HG03159 (cell line): Measurements from ENCODE around the gene CACNG1.
"Not testable (repeated sequence)": the region's sequence is repeated elsewhere in the genome, so short reads cannot be mapped to it uniquely, and the experiment has no call there.

ENCODE experiments used
- ATAC-seq: cut with Tn5 transposase; IDR thresholded peaks from one replicate; pipeline ENCODE4 v1.9.1; 2021; ENCODE audit warnings: mild to moderate bottlenecking, moderate library complexity; ENCODE audit not compliant: unreplicated experiment

Gene CACNG1

DNA sequence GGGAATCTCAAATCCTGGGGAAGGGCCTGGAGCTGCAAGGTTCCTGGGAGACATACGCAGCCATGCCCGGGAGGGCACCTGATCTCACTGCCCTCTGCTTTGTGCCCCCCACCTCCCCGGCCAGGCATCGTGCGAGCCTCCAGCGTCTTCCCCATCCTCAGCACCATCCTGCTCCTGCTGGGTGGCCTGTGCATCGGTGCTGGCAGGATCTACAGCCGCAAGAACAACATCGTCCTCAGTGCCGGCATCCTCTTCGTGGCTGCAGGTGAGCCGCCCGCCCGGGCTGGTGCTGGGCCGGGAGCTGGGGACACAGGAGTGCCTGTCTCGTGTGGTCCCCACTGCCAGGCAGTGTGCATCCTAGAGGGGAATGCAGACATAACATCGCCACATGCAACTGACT is 19.6 kb upstream of the CACNG1 start:
- ATAC-seq = no peak

DNA sequence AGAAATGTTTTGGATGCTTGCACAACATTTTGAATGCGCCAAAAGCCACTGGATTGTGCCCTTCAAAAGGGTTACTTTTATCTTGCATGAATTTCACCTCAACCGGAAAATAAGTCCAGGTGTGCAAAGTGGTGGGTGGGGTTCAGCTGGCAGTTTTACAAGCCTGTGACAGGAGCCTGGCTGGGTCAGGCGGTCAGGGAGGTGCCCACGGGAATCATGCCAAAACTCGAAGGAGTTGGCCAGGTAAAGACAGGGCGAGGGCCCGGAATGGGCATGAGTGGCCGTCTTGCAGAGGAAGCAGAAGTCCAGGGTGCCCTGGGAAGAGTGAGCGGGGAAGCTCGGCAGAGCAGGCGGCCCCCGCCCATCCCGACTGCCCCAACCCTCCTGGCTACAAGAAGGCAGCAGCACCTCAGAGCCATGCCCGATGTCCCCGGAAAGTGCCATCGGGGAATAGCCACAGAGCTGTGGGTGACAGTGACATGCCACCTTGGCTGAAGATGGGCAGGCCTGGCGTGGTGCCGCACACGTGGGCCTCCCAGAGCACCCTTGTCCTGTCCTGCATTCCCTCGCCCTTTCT is 19.1 kb upstream of the CACNG1 start:
- ATAC-seq = no peak

DNA sequence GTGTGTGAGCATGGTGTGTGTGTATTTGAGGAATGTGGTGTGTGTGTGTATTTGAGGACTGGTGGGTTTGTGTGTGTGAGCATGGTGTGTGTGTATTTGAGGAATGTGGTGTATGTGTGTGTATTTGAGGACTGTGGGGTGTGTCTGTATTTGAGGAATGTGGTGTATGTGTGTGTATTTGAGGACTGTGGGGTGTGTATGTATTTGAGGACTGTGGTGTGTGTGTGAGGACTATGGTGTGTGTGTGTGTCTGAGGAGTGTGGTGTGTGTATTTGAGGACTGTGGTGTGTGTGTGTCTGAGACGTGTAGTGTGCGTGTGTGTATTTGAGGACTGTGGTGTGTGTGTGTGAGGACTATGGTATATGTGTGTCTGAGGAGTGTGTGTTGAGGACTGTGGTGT is 18.0 kb upstream of the CACNG1 start:
- ATAC-seq = no peak

DNA sequence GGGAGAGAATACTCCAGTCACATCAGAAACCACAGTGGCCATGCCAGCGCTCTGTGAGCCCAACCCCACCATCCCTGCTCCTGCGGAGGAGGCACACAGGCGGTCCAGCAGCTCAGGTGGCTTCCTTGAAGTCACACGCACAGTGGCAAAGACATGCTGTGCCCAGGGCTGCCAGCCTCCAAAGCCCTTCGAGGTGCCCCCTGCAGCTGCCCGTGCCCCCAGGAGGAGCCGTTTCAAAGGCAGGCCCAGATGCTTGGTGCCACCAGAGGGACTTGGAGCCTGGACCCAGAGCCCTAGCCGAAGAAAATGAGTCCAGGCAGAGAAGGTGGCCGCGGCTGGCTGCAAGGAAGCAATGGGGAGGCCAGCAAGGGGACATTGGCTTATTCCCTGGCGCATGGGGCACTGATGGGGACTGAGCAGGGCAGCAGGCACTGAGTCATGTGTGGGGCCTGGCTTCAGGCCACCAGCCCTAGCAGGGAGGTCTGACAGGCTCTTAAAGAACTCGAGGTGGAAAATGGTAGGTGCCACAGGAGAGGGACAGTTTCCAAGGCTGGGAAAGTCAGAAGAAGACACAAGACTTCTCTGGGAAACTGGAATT is 17.2 kb upstream of the CACNG1 start:
- no peak for ATAC-seq

DNA sequence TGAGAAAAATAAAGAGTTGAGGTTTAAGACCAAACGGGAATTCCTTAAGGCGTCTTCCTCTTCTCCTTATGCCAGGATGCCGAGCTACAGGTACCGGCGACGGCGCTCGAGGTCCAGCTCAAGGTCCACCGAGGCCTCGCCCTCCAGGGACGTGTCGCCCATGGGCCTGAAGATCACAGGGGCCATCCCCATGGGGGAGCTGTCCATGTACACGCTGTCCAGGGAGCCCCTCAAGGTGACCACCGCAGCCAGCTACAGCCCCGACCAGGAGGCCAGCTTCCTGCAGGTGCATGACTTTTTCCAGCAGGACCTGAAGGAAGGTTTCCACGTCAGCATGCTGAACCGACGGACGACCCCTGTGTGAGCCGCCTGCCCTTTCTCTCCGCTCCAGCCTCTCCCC is 13.7 kb upstream of the CACNG1 start:
- ATAC-seq = no peak

DNA sequence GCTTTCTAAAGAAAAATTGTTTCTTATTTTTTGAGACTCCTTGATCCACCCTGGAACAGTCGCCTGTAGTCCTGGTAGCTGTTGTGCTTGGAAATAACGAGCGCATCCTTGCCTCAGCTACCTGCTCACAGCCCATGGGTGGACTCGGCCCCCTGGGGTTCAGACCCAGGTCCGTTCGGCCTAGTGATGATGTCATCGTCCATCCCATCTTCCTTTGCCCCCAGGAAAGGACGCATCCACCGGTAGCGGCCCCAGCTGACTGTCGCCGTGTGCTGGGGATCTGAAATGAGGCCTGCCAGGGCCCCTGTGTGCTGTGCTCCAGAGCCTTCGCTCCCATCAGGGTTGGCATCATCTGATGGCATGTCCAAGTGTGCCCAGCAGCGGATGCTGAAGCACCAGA is 12.0 kb upstream of the CACNG1 start:
- ATAC-seq = no peak

DNA sequence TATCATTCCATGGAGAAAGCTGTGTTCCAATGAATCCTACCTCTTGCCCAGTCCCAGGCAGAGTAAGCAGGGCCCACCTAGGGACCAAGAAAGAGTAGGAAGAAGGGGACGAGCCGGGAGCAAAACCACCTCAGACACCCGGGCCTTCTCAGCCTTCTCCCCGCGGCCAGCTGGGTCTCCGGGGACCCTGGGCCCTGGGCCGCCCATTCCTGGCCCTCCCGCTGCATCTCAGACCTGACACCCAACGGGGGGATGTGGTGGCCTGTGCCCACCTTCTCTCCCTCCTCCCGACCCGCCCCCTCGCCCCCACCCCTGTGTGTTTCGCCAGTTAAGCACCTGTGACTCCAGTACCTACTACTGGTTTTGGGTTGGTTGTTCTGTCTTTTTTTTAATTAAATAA is 11.4 kb upstream of the CACNG1 start:
- no peak for ATAC-seq

DNA sequence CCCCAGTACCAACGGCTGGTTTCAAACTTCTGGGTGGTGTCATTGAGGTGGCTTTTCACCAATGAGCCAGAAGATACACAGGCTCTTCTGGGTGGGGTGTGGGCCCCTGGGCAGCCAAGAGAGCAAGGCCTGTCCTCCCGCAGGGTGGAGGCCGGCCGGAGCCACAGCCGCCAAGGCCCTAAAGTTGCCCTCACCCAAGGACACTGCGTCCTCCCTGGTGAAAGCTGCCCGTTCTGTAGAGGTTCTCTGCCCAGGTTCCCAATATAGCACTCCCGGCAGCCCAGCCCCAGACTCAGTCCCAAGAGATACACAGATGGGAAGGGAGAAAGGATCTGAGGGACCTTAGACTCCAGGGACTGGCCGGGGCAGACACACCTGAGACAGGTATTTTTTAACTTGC is 10.7 kb upstream of the CACNG1 start:
- ATAC-seq = no peak

DNA sequence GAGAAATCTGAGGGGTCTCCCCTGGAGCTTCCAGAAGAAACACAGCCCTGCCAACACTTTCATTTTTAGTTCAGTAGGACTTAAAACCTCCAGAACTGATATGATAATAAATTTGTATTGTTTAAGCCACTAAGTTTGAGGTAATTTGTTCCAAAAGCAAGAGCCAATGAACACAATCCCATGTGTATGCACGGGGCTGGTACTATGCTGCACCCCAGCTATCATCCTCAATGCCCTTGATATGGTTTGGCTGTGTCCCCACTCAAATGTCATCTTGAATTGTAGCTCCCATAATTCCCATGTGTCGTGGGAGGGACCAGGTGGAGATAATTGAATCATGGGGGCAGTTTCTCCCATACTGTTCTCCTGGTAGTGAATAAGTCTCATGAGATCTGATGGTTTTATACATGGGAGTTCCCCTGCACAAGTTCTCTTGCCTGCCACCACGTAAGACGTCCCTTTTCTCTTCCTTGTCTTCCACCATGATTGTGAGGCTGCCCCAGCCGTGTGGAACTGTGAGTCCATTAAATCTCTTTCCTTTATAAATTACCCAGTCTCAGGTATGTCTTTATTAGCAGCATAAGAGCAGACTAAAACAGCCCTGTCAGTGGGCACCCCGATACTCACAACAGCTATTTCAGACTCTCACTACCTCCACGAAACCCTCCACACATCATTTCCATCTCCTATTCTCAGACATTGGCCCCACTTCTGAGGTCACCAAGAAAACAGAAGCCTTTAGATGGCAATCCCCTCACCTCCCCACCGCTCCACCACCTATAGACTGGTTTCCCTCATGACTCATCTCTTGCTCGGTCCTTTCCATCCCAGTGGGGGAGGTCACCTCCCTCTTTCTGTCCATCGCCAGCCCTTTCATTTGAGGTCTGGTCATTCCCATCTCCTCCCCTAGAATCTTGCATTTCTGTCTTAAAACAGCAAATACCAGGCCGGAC is 8.9 kb upstream of the CACNG1 start:
- ATAC-seq = no peak

DNA sequence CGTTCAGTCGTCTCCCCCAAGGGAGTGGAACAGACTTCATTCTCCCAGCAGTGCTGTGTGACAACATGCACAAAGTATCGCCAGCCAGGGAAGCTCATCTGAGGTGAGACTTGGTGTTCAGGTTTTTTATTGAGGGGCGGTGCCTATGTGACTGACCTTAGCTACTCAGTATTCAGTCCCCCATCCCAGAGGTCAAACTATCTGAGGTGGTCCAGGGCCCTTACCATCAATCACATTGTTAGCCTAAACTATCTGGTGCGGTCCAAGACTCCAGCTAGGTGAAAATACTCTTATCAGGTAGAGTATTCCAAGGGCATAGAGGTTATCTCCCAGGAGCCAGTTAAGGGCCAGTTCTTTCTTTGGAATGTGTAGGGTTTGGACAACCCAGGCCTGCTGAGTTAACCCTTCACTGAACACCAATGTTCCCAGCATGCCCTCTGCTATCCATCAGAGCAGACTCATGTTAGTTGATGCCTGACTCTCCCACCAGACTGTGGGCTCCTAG is 5.4 kb upstream of the CACNG1 start:
- no peak for ATAC-seq

DNA sequence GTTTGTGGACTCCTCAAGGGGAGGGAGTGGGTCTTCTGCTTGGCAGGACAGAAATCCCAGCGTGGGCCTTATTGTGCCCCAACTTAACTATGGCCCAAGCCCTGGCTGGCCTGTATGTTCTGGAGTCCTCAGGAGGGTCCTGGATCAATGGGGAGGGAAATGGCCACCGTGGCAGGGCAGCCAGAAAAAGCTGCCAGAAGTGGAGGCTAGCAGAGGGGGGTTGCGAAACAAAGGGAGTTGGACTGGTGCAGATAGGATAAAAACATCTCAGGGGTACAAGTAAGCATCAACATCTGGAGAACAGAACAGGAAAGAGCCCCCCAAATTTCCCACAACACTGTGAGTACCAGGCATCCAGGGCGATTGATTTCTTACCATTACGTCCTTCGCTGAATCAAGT is 3.7 kb upstream of the CACNG1 start:
- ATAC-seq = no peak

DNA sequence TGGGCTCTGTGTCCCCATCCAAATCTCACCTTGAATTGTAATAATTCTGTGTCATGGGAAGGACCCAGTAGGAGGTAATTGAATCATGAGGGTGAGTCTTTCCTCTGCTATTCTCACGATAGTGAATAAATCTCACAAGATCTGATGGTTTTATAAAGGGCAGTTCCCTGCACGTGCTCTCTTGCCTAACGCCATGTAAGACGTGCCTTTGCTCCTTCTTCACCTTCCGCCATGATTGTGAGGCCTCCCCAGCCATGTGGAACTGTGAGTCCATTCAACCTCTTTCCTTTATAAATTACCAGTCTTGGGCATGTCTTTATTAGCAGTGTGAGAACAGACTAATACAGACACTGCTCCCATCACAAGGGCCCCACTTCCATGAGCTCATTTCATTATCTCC is 3.2 kb upstream of the CACNG1 start:
- not testable (repeated sequence) for ATAC-seq

DNA sequence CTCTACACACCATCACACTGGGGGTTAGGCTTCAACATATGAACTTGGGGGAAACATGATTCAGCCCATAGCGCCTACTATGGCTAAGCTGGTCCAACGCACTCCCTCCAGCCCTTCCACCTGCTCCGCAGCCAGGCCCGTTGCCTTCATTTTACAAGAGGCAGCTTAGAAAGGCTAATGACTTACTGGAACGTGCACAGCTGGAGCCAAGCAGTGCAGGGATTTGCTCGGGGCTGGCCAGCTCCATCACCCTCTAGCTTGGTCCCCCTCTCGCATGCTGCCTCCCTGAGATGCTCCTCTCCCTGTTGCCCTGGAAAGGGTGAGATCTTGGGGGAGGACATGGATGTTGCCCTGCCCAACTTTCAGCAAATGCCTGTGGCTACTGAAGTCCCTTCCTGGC is 2.8 kb upstream of the CACNG1 start:
- no peak for ATAC-seq

DNA sequence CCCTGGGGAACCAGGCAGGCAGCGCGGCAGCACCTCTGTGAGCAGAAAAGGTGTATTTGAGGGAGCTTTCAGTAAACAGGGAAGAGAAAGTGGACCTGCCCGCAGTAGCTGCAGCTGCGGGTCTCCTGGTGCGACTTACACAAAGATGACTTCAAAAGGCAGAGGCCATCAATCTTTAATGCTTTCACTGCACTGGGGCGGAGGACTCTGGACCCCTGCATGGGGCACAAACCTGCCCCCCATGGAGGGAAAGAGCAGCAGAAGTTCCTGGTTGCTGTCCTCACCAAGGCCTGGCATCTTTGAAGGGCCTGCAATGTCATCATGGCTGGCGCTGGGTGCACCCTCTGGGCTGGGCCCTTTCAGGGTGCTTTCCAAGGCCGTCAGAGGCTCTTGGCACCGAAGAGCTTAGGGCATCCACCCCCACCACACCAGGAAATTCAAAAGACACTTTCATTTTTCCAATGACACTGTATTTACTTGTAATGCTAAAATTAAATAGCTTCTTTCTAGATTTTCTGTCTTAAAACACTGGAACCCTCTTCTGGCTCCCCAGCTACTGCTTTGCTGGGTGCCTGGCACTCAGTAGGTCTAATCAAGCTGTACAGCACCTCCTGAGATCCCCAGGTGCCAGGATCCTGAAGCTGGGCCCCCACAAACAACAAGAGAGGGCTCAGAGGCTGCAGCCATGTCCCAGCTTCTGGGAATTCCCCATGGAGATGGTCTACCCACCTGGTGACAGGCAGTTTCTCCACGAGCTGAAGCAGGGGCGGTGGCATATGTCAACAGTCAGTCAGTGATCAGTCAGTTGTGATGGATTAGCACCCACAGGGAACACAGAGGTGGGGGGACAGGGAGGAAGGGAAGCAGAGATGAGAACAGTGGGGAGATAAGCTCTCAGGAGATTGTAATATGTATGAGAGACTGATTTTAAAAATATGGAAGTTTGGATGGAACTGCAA is 2.1 kb upstream of the CACNG1 start:
- no peak for ATAC-seq

DNA sequence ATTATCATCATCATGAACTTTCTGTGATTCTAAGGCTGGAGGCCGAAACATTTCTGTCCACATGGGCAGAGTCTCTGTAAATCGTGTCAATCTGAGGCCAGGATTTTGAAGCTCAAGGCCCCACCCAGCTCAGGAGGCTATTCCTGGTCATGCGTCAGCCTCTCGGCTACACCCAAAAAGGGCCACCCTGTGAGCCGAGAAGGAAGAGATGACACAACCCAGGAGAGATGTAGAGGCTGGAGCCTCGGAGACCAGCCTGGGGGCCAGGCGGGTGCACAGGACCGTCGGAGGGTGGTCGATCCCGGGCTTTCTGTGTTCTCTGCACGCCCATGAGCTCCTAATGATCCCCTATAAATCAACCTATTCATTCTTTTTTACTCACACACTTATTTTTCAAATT is 1.1 kb upstream of the CACNG1 start:
- ATAC-seq = no peak

DNA sequence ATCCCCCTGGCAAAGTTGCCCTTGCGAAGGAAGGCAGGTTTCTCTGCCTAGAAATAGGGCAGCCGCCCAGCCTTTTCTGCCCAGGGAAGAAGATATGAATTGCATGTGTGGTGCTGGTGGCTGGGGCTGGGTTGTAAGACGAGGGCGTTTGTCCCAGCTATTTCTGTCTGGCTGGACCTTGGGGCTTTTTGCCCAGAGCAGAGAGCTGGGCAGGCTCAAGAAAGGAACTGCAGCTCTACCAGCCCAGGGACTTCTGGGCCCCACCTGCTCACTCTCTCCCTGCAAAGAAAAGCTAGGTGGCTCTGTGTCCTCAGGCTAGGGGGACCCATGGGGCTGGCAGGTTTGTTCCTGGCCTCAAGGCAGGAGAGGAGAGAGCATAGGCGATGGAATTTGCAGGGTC is 586 bp downstream of the CACNG1 start:
- ATAC-seq = no peak

DNA sequence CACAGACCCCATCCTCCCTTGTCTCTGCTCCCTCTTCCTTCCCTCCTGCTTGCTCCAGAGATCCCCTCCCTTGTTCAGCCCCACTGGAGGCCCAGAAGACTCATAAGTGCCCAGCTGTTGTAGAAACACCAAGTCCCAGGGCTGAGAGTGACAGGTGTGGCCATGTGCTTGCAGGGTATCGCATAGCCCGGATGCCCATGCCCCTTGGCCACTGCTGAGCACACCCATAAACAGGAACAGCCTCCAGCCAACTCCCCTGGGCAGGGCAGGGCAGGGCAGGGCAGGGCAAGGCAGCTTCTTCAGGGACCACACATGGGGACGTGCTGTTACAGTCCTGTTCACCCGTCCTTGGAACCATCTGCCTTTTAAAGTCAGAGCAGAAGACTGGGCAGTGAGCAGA is 2.0 kb downstream of the CACNG1 start:
- no peak for ATAC-seq

DNA sequence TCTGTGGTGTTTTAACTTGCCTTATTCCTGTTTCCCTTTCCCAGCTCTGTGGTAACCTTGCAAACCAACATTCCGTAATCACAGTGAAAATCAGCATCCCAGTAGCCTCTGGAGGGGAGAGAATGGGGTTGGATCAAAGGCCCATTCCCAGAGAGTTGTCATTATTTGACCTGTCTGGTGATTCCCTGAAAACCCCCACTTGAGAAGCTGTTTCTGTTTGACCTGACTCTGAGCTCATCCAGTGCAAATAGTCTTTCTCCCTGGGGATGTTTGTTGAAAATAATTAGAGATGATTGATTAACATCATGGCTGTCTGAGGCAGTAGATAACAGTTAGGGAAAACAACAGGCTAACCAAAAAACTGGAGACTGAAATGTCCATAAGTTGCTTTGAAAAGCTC is 3.0 kb downstream of the CACNG1 start:
- ATAC-seq = no peak

DNA sequence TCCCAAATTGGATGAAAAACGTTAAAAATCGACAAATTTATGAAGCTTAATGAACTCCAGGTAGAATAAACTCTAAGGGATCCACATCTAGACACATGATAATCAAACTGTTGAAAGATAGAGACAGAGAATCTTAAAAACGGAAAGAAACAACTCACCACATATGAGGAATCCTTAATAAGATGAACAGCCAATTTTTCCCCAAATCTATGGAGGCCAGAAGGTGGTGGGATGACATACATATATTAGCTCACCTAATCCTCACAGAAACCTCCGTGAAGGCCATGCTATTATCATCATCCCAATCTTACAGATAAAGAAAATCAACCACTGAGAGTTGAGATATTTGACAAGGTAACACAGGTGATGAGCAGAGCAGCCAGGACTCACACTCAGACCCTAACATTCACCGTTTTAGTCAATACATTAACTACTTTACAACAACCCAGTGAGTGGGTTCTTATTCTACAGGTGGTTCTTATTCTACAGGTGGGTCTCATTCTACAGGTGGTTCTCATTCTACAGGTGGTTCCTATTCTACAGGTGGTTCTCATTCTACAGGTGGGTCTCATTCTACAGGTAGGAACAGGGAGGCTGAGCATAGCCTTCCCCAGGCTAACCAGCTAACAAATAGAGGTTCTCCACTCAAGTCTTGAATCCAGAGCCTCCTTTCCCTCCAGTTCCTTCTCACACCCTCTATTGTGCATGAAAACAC is 4.8 kb downstream of the CACNG1 start:
- no peak for ATAC-seq

DNA sequence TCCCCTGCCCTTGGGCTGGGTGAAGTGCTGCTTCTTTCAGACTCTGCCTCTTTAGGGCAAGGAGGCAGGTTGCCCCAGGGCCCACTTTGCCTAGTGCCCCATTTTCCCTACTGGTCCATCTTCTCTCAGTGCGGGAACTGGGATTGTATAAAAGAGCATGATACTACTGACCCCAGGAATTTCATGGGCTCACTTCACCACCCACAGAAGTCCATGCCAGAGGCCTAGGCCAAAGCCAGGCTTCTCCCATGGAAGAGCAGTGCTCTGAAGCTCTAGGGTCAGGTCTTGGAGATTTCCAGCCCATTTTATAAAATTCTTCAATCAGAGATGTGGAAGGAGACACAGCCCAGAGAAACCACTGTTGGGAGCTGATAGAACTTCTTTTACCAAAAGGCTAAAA is 5.7 kb downstream of the CACNG1 start:
- no peak for ATAC-seq
